Measurements from ENCODE around the gene PLCB2. TPM values are rescaled to one million over a fixed set of nuclear protein-coding genes. Genes with fewer than 3 reads are reported as not detected.

PLCB2 gene, protein sequence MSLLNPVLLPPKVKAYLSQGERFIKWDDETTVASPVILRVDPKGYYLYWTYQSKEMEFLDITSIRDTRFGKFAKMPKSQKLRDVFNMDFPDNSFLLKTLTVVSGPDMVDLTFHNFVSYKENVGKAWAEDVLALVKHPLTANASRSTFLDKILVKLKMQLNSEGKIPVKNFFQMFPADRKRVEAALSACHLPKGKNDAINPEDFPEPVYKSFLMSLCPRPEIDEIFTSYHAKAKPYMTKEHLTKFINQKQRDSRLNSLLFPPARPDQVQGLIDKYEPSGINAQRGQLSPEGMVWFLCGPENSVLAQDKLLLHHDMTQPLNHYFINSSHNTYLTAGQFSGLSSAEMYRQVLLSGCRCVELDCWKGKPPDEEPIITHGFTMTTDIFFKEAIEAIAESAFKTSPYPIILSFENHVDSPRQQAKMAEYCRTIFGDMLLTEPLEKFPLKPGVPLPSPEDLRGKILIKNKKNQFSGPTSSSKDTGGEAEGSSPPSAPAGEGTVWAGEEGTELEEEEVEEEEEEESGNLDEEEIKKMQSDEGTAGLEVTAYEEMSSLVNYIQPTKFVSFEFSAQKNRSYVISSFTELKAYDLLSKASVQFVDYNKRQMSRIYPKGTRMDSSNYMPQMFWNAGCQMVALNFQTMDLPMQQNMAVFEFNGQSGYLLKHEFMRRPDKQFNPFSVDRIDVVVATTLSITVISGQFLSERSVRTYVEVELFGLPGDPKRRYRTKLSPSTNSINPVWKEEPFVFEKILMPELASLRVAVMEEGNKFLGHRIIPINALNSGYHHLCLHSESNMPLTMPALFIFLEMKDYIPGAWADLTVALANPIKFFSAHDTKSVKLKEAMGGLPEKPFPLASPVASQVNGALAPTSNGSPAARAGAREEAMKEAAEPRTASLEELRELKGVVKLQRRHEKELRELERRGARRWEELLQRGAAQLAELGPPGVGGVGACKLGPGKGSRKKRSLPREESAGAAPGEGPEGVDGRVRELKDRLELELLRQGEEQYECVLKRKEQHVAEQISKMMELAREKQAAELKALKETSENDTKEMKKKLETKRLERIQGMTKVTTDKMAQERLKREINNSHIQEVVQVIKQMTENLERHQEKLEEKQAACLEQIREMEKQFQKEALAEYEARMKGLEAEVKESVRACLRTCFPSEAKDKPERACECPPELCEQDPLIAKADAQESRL
- total RNA-seq (2021) (0.92 and 1.6 TPM in 2 replicates), Bru-seq, nascent RNA (percentile 8 among the genes with signal in this experiment), BruChase-seq, experiment 1, labeled RNA remaining after a 2-hour chase (percentile 12 among the genes with signal in this experiment), BruChase-seq, experiment 2, labeled RNA remaining after a 6-hour chase (percentile 15 among the genes with signal in this experiment)
- long read RNA-seq, partial matches to known transcripts, result 1 of 3 reads
- long read RNA-seq, other reads (novel, unspliced or antisense), result 2 of 3 reads

DNA sequence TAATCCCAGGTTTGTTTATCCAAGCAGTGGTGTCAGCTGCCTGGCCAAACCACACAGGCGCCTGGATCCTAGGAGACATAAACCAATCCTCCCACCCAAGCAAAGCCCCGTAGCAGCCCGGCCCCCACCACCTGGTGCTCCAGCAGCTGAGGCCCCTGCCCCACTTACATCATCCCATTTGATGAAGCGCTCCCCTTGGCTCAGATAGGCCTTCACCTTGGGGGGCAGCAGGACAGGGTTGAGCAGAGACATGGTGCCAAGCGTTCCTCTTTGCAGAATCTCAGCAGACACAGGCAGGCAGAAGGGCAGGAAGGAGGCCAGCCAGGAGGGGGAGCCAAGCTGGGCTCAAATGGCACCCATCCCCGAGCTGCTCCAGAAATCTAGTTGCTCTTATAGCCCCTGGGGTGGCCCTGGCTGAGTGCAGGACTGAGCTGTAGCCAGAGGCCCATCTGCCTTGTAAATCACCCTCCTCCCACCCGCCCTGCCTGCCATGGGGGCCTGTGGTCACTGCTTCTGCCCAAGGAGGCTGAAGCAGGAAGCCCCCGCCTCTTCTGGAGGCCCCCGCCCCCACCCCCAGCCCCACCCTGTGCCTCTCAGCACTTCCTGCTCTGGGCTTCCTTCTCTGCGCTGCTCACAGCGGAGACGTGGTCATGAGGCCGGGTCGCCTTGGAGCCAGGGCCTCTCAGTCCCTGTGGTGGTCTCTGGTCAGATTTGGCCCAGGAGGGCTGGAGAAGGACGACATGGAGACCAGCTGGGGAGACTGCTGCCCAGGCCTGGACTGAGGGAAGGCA lies at the start of gene PLCB2:
Gene PLCB2, minus strand, starts transcription at position 515 of the 791 bp plus-strand sequence. Its CDS starts 263 bp downstream, at position 252.
- Histone ChIP-seq H3K27ac (no peak within 1 kb of the TSS), H3K27me3 (ENCODE audit: insufficient read depth, low read depth) (no peaks in the 10 kb centered on the region), H2AFZ (no peak within 1 kb of the TSS), H3K9me2 (ENCODE audit: insufficient read depth) (no peaks in the 10 kb centered on the region), H3K9me3 (ENCODE audit: insufficient read depth, low read depth) (no peaks in the 10 kb centered on the region), H4K20me1 (ENCODE audit: insufficient read depth) (no peaks in the 10 kb centered on the region), H3K4me2 (no peak within 1 kb of the TSS), H3K4me3 (no peak within 1 kb of the TSS), H3K79me2 (ENCODE audit: low read depth) (no peaks in the 10 kb centered on the region), H3F3A (ENCODE audit: insufficient read depth, low read depth) (no peaks in the 10 kb centered on the region), H3K4me1 (replicated peaks; ENCODE audit: insufficient read depth) (no peaks in the 10 kb centered on the region), H3K36me3 (ENCODE audit: low read depth) (no peaks in the 10 kb centered on the region)
- BruUV-seq (replicated peaks), result no TSS peak
- no peak for DNase-seq
- CTCF ChIA-PET, result no interaction called here
- POLR2A ChIA-PET (ENCODE audit: unreplicated experiment), result no interaction called here
- intact Hi-C loops (cut with micrococcal nuclease; ENCODE audit: unreplicated experiment), result no loop called here
- TF ChIP-seq, protein P1, sequence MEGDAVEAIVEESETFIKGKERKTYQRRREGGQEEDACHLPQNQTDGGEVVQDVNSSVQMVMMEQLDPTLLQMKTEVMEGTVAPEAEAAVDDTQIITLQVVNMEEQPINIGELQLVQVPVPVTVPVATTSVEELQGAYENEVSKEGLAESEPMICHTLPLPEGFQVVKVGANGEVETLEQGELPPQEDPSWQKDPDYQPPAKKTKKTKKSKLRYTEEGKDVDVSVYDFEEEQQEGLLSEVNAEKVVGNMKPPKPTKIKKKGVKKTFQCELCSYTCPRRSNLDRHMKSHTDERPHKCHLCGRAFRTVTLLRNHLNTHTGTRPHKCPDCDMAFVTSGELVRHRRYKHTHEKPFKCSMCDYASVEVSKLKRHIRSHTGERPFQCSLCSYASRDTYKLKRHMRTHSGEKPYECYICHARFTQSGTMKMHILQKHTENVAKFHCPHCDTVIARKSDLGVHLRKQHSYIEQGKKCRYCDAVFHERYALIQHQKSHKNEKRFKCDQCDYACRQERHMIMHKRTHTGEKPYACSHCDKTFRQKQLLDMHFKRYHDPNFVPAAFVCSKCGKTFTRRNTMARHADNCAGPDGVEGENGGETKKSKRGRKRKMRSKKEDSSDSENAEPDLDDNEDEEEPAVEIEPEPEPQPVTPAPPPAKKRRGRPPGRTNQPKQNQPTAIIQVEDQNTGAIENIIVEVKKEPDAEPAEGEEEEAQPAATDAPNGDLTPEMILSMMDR (conservative IDR thresholded peaks at IDR 0.05), result no peak
- TF ChIP-seq EZH2 (IDR thresholded peaks at IDR 0.05; ENCODE audit: low read depth), result no peak

DNA sequence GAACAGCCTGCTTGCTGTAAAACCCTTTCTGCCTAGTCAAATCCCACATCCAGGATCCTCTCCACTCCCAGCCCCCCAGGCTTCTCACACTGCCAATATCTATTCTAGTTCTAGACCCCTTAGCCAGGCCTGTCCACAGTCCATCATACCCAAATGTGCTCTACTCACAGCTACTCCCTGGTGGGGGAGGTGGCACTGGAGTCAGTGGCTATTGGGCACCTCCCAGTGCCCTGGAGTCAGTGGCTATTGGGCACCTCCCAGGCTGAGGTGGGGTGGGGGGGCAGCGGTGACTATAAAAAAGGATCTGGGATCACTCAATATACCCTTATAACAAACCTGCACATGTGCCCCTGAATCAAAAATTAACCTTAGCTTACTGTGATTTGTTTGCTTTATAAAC lies 49.5 kb upstream of the PLCB2 start:
- Histone ChIP-seq H3K9me3 (ENCODE audit: insufficient read depth, low read depth) (no peaks in the 10 kb centered on the region), H3K27me3 (ENCODE audit: insufficient read depth, low read depth) (no peaks in the 10 kb centered on the region), H2AFZ (no peak overlapping the region), H3K27ac (no peak overlapping the region), H3K4me2 (peak overlapping the region; percentile 87), H3F3A (ENCODE audit: insufficient read depth, low read depth) (no peaks in the 10 kb centered on the region), H3K79me2 (ENCODE audit: low read depth) (no peaks in the 10 kb centered on the region), H4K20me1 (ENCODE audit: insufficient read depth) (no peaks in the 10 kb centered on the region), H3K9me2 (ENCODE audit: insufficient read depth) (no peaks in the 10 kb centered on the region), H3K4me3 (no peak overlapping the region; the same call in 1 of the 2 replicates), H3K36me3 (ENCODE audit: low read depth) (no peaks in the 10 kb centered on the region), H3K4me1 (replicated peaks; ENCODE audit: insufficient read depth) (peaks cover 5% of the 10 kb centered on the region; the same call in 1 of the 2 replicates)
- no peak for TF ChIP-seq EZH2 (IDR thresholded peaks at IDR 0.05; ENCODE audit: low read depth)
- TF ChIP-seq, protein P1 (conservative IDR thresholded peaks at IDR 0.05), result no peak
- CTCF ChIA-PET, result interaction anchor here (1.6 kb wide), 1 partner anchor 13 kb away, joined by 17 read pairs; no protein-coding TSS in a partner anchor
- DNase-seq, result no peak
- POLR2A ChIA-PET (ENCODE audit: unreplicated experiment), result no interaction called here
- BruUV-seq (replicated peaks), result no TSS peak
- intact Hi-C loops (cut with micrococcal nuclease; ENCODE audit: unreplicated experiment), result no loop called here
